Stimulated activated CD4-positive, alpha-beta T cell treated with anti-CD3 and anti-CD28 coated beads, Interleukin-2, amount 100 ng/mL, for 48 hours (primary cell): ENCODE data around the gene LMBR1.
A peak's percentile ranks its signal among the peaks of the same experiment; 100 is the strongest.
"Not testable (repeated sequence)": the region's sequence is repeated elsewhere in the genome, so short reads cannot be mapped to it uniquely, and the experiment has no call there.

ENCODE experiments used
- DNase-seq, 2 donors: peaks; one replicate each; pipeline ENCODE4 v3.0.0-alpha.2; 2020

Gene LMBR1

GRCh38 chr7:156903232-156903909 is 10.4 kb upstream of the LMBR1 start:
- no peak for DNase-seq

- not testable (repeated sequence) for DNase-seq
These were observed 7.1 kb upstream of the LMBR1 start for GRCh38 chr7:156900093-156900492.

- DNase-seq = no peak
These were observed 6.0 kb upstream of the LMBR1 start for GRCh38 chr7:156898938-156899337.

GRCh38 chr7:156897673-156898072 is 4.7 kb upstream of the LMBR1 start:
- DNase-seq = no peak

GRCh38 chr7:156896388-156897022 is 3.5 kb upstream of the LMBR1 start:
- no peak for DNase-seq

- DNase-seq = no peak
These were observed 2.2 kb upstream of the LMBR1 start for GRCh38 chr7:156895024-156895780.

GRCh38 chr7:156892081-156892800 is 742 bp downstream of the LMBR1 start:
- peak; percentile 34 to 41 for DNase-seq

GRCh38 chr7:156889746-156890145 is 3.2 kb downstream of the LMBR1 start:
- no peak for DNase-seq

- DNase-seq = no peak
These were observed 3.9 kb downstream of the LMBR1 start for GRCh38 chr7:156889089-156889488.

- DNase-seq = no peak
These were observed 6.8 kb downstream of the LMBR1 start for GRCh38 chr7:156886020-156886795.

- DNase-seq = no peak
These were observed 11.3 kb downstream of the LMBR1 start for GRCh38 chr7:156881679-156882078.

GRCh38 chr7:156875766-156876165 is 17.2 kb downstream of the LMBR1 start:
- no peak for DNase-seq

- DNase-seq = not testable (repeated sequence)
These were observed 24.6 kb downstream of the LMBR1 start for GRCh38 chr7:156868363-156868762.

- no peak for DNase-seq
These were observed 27.5 kb downstream of the LMBR1 start for GRCh38 chr7:156865493-156865892.

- DNase-seq = not testable (repeated sequence)
These were observed 31.0 kb downstream of the LMBR1 start for GRCh38 chr7:156862022-156862421.

- no peak for DNase-seq
These were observed 31.8 kb downstream of the LMBR1 start for GRCh38 chr7:156861212-156861611.

- DNase-seq = not testable (repeated sequence)
These were observed 32.9 kb downstream of the LMBR1 start for GRCh38 chr7:156860099-156860498.

- no peak for DNase-seq
These were observed 34.5 kb downstream of the LMBR1 start for GRCh38 chr7:156858523-156858922.

GRCh38 chr7:156857757-156858156 is 35.2 kb downstream of the LMBR1 start:
- DNase-seq = no peak

GRCh38 chr7:156854654-156855053 is 38.3 kb downstream of the LMBR1 start:
- no peak for DNase-seq

GRCh38 chr7:156848979-156849378 is 44.0 kb downstream of the LMBR1 start:
- DNase-seq = no peak

GRCh38 chr7:156845379-156846101 is 47.4 kb downstream of the LMBR1 start:
- no peak for DNase-seq
